K562 (cell line): Measurements from ENCODE around the gene RNF144A. TPM values are rescaled to one million over a fixed set of nuclear protein-coding genes. Genes with fewer than 3 reads are reported as not detected.
A peak's percentile ranks its signal among the peaks of the same experiment; 100 is the strongest.

ENCODE experiments used
- ATAC-seq: fragments of 200-7000 bp; cut with Tn5 transposase; 3 replicates; pipeline ENCODE4 v1.9.1; 2020; ENCODE audit warnings: moderate library complexity
- BruUV-seq: library from RNA; stranded (reverse); fragments of 400-500 nt; replicated peaks from 2 replicates; lab custom pipeline; 2021; lab: Mats Ljungman, UMichigan
- CTCF ChIA-PET: fragments of 300-600 bp; formaldehyde crosslinking; extraction: SDS; loops from one replicate; lab custom pipeline; 2021; ENCODE audit warnings: low intra/inter-chr PET ratio; lab: Yijun Ruan, JAX
- POLR2A ChIA-PET: fragments of 300-600, 350-650 bp; sonication (Branson Sonifier 250); formaldehyde crosslinking; extraction: SDS; loops from one replicate; lab custom pipeline; 2021; ENCODE audit warnings: antibody characterized with exemption, inconsistent platforms; lab: Yijun Ruan, JAX
- DNase-seq, 4 experiments: peaks; one replicate each; pipeline versions ENCODE4 v3.0.0 to v3.0.0-alpha.2; 2011 to 2018; ENCODE audit warnings: low spot score in 3 of 4, mixed read lengths in 3 of 4; ENCODE audit errors: extremely low read depth in 1 of 4
- FAIRE-seq: peaks from 2 replicates; lab custom pipeline; 2011; peaks lifted over from hg19 to GRCh38; lab: Jason Lieb, UNC
- H2AFZ ChIP-seq: 2 replicates; pipeline ENCODE4 v1.6.0; 2011; ENCODE audit warnings: low read depth, low read length, control low read depth, inconsistent platforms
- H3K27ac ChIP-seq: fragments of 200-600 bp; 3 replicates; pipeline ENCODE4 v1.8.0; 2011; ENCODE audit warnings: low read depth, mild to moderate bottlenecking, control low read depth, inconsistent platforms, low read length, moderate library complexity, mixed read lengths; ENCODE audit errors: extremely low read depth
- H3K27me3 ChIP-seq, 2 experiments: fragments of 300-600 bp in 1 of 2; 2 replicates in 1 of 2; 3 replicates in 1 of 2; pipeline versions ENCODE4 v1.6.0 to v1.8.0; 2011; ENCODE audit warnings: inconsistent platforms in 2 of 2, low read length in 2 of 2, mild to moderate bottlenecking in 1 of 2, mixed read lengths in 1 of 2, moderate library complexity in 1 of 2; ENCODE audit not compliant: control insufficient read depth in 2 of 2, insufficient read depth in 2 of 2
- H3K36me3 ChIP-seq: fragments of 300-600 bp; 3 replicates; pipeline ENCODE4 v1.8.0; 2011; ENCODE audit warnings: mild to moderate bottlenecking, low read length, inconsistent platforms; ENCODE audit not compliant: control insufficient read depth, insufficient read depth
- H3K4me1 ChIP-seq, 2 experiments: fragments of 200-600 bp in 1 of 2; replicated peaks in 1 of 2; 2 replicates in 1 of 2; 3 replicates in 1 of 2; pipeline versions ENCODE4 v1.5.1 to v1.8.0; 2011; ENCODE audit warnings: inconsistent platforms in 2 of 2, low read length in 2 of 2, mild to moderate bottlenecking in 1 of 2, mixed read lengths in 1 of 2, moderate library complexity in 1 of 2; ENCODE audit not compliant: control insufficient read depth in 2 of 2, insufficient read depth in 2 of 2
- H3K4me2 ChIP-seq: 2 replicates; pipeline ENCODE4 v1.6.1; 2011; ENCODE audit warnings: low read length, control low read depth, inconsistent platforms, mixed read lengths; ENCODE audit not compliant: insufficient read depth
- H3K4me3 ChIP-seq: fragments of 200-600 bp; sonication (generic), shearing (Covaris generic); 2 replicates; pipeline ENCODE4 v1.5.1; 2016; ENCODE audit warnings: control low read depth, inconsistent platforms
- H3K79me2 ChIP-seq: fragments of 200-600 bp; 3 replicates; pipeline ENCODE4 v1.8.0; 2011; ENCODE audit warnings: low read length, inconsistent platforms; ENCODE audit not compliant: control insufficient read depth, insufficient read depth
- H3K9ac ChIP-seq, 2 experiments: 2 replicates each; pipeline versions ENCODE4 v1.6.0 to v1.6.1; 2011; ENCODE audit warnings: low read depth in 2 of 2, low read length in 2 of 2, control low read depth in 1 of 2, inconsistent platforms in 1 of 2, mild to moderate bottlenecking in 1 of 2, mixed read lengths in 1 of 2; ENCODE audit not compliant: insufficient read depth in 1 of 2
- H3K9me1 ChIP-seq: one replicate; pipeline ENCODE4 v1.6.0; 2011; ENCODE audit warnings: inconsistent platforms, mild to moderate bottlenecking, low read length, moderate library complexity; ENCODE audit not compliant: control insufficient read depth, insufficient read depth
- H3K9me3 ChIP-seq: replicated peaks from 2 replicates; pipeline ENCODE4 v1.5.1; 2011; ENCODE audit warnings: low read depth, low read length, inconsistent platforms; ENCODE audit not compliant: control insufficient read depth, insufficient read depth
- H4K20me1 ChIP-seq: replicated peaks from 2 replicates; pipeline ENCODE4 v1.6.1; 2011; ENCODE audit warnings: low read length, inconsistent platforms, mixed read lengths; ENCODE audit not compliant: control insufficient read depth, insufficient read depth
- BHLHE40 ChIP-seq: IDR thresholded peaks from 2 replicates; pipeline ENCODE4 v1.6.1; 2011; ENCODE audit warnings: low read length, improper control_type of control experiment
- ESRRA ChIP-seq: fragments of 450-650 bp; IDR thresholded peaks from 2 replicates; pipeline ENCODE4 v1.6.1; 2014; ENCODE audit warnings: low read depth, mild to moderate bottlenecking, moderate library complexity, borderline replicate concordance
- FOXM1 ChIP-seq, 2 experiments: fragments of 450-650 bp in 1 of 2; sonication (generic) in 1 of 2; formaldehyde crosslinking in 1 of 2; IDR thresholded peaks; 2 replicates each; pipeline versions ENCODE4 v1.6.1 to v1.9.0; 2017 to 2022; ENCODE audit warnings: low read depth in 2 of 2, mild to moderate bottlenecking in 2 of 2, missing genetic modification reagents in 1 of 2, moderate library complexity in 1 of 2
- KLF16 ChIP-seq: IDR thresholded peaks from 2 replicates; pipeline ENCODE4 v1.6.1; 2016; ENCODE audit warnings: antibody characterized with exemption
- L3MBTL2 ChIP-seq: fragments of 450-650 bp; IDR thresholded peaks from 2 replicates; pipeline ENCODE4 v1.6.1; 2016; ENCODE audit warnings: mild to moderate bottlenecking, moderate library complexity
- MYBL2 ChIP-seq, 2 experiments: fragments of 450-650 bp in 1 of 2; sonication (generic) in 1 of 2; formaldehyde crosslinking in 1 of 2; IDR thresholded peaks; 2 replicates each; pipeline versions ENCODE4 v1.6.1 to v1.8.1; 2017 to 2022; ENCODE audit warnings: borderline replicate concordance in 1 of 2, inconsistent platforms in 1 of 2, low read depth in 1 of 2, mild to moderate bottlenecking in 1 of 2, missing genetic modification reagents in 1 of 2, moderate library complexity in 1 of 2
- PTTG1 ChIP-seq: fragments of 450-650 bp; IDR thresholded peaks from 2 replicates; pipeline ENCODE4 v1.6.1; 2016; ENCODE audit warnings: low read depth, mild to moderate bottlenecking, missing genetic modification characterization, missing compliant biosample characterization
- RAD21 ChIP-seq, 2 experiments: fragments of 250-450 bp in 1 of 2; fragments of 450-650 bp in 1 of 2; sonication (Bioruptor Pico) in 1 of 2; formaldehyde crosslinking in 1 of 2; IDR thresholded peaks in 1 of 2; conservative IDR thresholded peaks in 1 of 2; 2 replicates each; pipeline versions ENCODE4 v1.4.0 to v1.8.0; 2020 to 2022; ENCODE audit warnings: mild to moderate bottlenecking in 2 of 2, moderate library complexity in 1 of 2
- RCOR1 ChIP-seq, 2 experiments: IDR thresholded peaks; 2 replicates each; pipeline ENCODE4 v1.6.1; 2012; ENCODE audit warnings: low read depth in 2 of 2, low read length in 2 of 2, borderline replicate concordance in 1 of 2, improper control_type of control experiment in 1 of 2
- SETDB1 ChIP-seq: IDR thresholded peaks from one replicate; pipeline ENCODE4 v1.6.1; 2012; ENCODE audit warnings: low read length, control low read depth, inconsistent platforms
- TFAM ChIP-seq: fragments of 250-450 bp; sonication (Bioruptor Pico); conservative IDR thresholded peaks from 2 replicates; pipeline ENCODE4 v1.5.0; 2021; ENCODE audit warnings: mild to moderate bottlenecking, moderate library complexity
- ZEB2 ChIP-seq: fragments of 450-650 bp; IDR thresholded peaks from 2 replicates; pipeline ENCODE4 v1.6.1; 2016
- WGBS: fragments of 100-300 bp; shearing (Covaris generic); methylation state at CpG from one replicate; pipeline ENCODE4 v1.1.6; 2016; ENCODE audit warnings: low coverage, mixed read lengths; ENCODE audit not compliant: insufficient coverage; ENCODE audit errors: missing lambda C conversion rate; 5-methylcytosine and 5-hydroxymethylcytosine counted together
- in situ Hi-C: fragments of 300-500 bp; cut with MboI; formaldehyde crosslinking; loops from 4 replicates; pipeline ENCODE4 v1.15.0; 2018; ENCODE audit warnings: inconsistent platforms, mixed read lengths
- intact Hi-C: fragments of 100-400 bp; cut with micrococcal nuclease; formaldehyde crosslinking; loops from 2 replicates; pipeline ENCODE4 v1.14.2; 2022
- polyA plus RNA-seq, 8 experiments: library from polyadenylated mRNA; depleted of rRNA in 4 of 8; stranded (reverse) in 5 of 8; unstranded in 3 of 8; fragments of >200 nt; fragmentation: Nextera tagmentation in 2 of 8; fragmentation: Illumina TruSeq in 1 of 8; extraction: Ambion mirVana in 2 of 8; extraction: Trizol in 1 of 8; gene quantifications; 2 replicates each; pipeline versions ENCODE4 v1.2.1 to v1.2.3, GENCODE V29; 2011 to 2014; ENCODE audit warnings: inconsistent platforms in 1 of 8, missing spikeins in 1 of 8
- total RNA-seq, 7 experiments: library from RNA; depleted of rRNA in 6 of 7; stranded (reverse); fragments of >200 nt in 6 of 7; fragmentation: Illumina TruSeq in 2 of 7; extraction: Trizol in 2 of 7; gene quantifications; 2 replicates each; pipeline versions ENCODE4 v1.2.1 to v1.2.3, GENCODE V29; 2011 to 2021; ENCODE audit warnings: low replicate concordance in 1 of 7
- TF ChIP-seq, protein P1 (sequence below): sonication (generic); formaldehyde crosslinking; IDR thresholded peaks from 2 replicates; pipeline ENCODE4 v1.5.0; 2020; ENCODE audit warnings: missing genetic modification reagents

The RNF144A gene
- total and polyA plus RNA-seq, 9 of the 15 experiments (the other 6 are each of a cell fraction or from before 2014, with no cell fraction given): 0.96 to 11.3 (median 6.2) TPM

DNA sequence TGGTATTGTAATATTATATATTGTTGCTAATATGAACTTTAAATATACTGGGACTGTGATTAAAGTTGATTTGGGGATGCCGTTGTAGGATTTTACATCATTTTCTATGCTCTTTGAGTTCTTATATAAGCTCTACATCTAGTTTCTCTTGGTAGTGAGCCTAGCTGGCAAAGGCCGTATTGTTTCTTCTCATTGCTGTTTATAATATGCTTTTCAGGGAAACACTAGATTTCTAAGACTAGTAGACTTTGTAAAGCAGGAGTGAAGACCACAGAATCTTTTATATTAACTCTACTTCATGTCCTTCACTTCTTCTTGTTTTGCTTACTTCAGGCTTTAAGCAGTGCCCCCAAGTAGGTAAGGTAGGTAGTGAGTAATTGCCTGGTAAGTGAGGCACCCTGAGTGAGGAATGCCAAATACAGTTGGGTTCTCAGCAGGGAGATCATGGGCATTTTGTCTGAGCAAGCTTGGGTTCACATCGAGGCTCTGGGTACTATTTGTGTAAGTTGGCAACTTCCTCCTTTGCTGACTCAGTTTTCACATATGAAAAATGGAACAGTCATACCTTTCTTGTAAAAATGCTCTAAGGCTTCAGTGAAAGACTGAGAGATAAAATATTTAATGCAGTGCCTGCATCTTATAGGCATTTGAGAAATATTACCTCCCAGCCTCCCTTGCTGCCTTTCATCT, 96.4 kb downstream of the RNF144A start:
- CTCF ChIA-PET: interaction anchor here (1.1 kb wide), 1 partner anchor 95 kb away, joined by 3 read pairs; no protein-coding TSS in a partner anchor
- Histone ChIP-seq H3K79me2 (no peaks in the 10 kb centered on the region), H3K27me3 (no peaks in the 10 kb centered on the region), H3K4me2 (no peak overlapping the region), H3K9me1 (no peaks in the 10 kb centered on the region), H3K4me1 (peaks cover 5 to 7% of the 10 kb centered on the region in 2 experiments), H2AFZ (no peak overlapping the region), H3K9me3 (no peaks in the 10 kb centered on the region), H3K4me3 (no peak overlapping the region), H3K9ac (no peak overlapping the region), H3K27ac (no peak overlapping the region), H3K36me3 (no peaks in the 10 kb centered on the region), H4K20me1 (no peaks in the 10 kb centered on the region)
- TF ChIP-seq, protein P1, sequence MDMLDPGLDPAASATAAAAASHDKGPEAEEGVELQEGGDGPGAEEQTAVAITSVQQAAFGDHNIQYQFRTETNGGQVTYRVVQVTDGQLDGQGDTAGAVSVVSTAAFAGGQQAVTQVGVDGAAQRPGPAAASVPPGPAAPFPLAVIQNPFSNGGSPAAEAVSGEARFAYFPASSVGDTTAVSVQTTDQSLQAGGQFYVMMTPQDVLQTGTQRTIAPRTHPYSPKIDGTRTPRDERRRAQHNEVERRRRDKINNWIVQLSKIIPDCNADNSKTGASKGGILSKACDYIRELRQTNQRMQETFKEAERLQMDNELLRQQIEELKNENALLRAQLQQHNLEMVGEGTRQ (CRISPR knock-in tag): no peak
- in situ Hi-C loops: loop anchor here (25.0 kb wide), 1 partner anchor 176 kb away; no protein-coding TSS in a partner anchor
- no peak for ATAC-seq
- DNase-seq: no peak
- no TSS peak for BruUV-seq
- POLR2A ChIA-PET: no interaction called here
- FAIRE-seq: no peak
- intact Hi-C loops: no loop called here
- WGBS: 42% methylated on average over 3 of the region's 3 CpGs

DNA sequence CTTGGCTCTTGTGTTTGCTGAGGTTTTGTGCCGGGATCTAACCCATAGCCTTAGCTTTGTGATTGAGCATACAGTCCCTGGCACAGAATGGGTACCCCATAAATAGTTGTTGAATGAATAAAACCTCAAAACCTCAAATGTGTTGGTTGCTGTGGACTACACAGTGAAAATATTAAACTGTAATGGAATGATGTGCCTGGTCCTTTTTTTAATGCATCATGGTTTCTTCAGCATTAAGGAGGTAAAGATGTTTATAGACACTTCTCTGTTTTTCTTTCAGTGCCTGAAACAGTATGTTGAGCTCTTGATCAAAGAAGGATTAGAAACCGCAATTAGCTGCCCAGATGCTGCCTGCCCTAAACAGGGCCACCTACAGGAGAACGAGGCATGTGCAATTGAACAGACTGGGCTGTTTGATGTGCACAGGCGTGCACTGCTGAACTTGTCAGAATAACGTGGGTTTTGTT, 97.0 kb downstream of the RNF144A start:
- FAIRE-seq (peak; percentile 86), ATAC-seq (peak; percentile 95)
- no peak for TF ChIP-seq SETDB1
- no peak for TF ChIP-seq MYBL2 (IDR thresholded peaks at IDR 0.05; ENCODE audit: low read depth)
- TF ChIP-seq MYBL2 (CRISPR knock-in tag; IDR thresholded peaks at IDR 0.05; ENCODE audit: borderline replicate concordance): no peak
- TF ChIP-seq ZEB2: no peak
- 0 out of 2 replicates have a peak, but pooled peaks have one; percentile 14 for TF ChIP-seq BHLHE40
- no peak for TF ChIP-seq TFAM (CRISPR knock-in tag)
- no peak for TF ChIP-seq FOXM1 (IDR thresholded peaks at IDR 0.05; ENCODE audit: low read depth)
- no peak for TF ChIP-seq FOXM1 (CRISPR knock-in tag; IDR thresholded peaks at IDR 0.05; ENCODE audit: low read depth)
- TF ChIP-seq PTTG1: no peak
- no peak for TF ChIP-seq L3MBTL2
- peak; percentile 47 to 54 for TF ChIP-seq RAD21 (CRISPR knock-in tag; conservative IDR thresholded peaks at IDR 0.05 in 1 of 2, IDR thresholded peaks at IDR 0.05 in 1 of 2)
- TF ChIP-seq ESRRA: peak; percentile 66; the same call in 1 of the 2 replicates
- TF ChIP-seq KLF16: peak; percentile 32; the same call in 1 of the 2 replicates
- TF ChIP-seq RCOR1 (IDR thresholded peaks at IDR 0.05; ENCODE audit: borderline replicate concordance in 1 of 2, low read depth in 2 of 2, low read length in 2 of 2): 0 out of 4 replicates have a peak, but pooled peaks of 1 of the 2 experiments have one; percentile 32

More for the DNA sequence above, 97.0 kb downstream of the RNF144A start:
- intact Hi-C loops (no loop called here), in situ Hi-C loops (loop anchor here (25.0 kb wide), 1 partner anchor 177 kb away; no protein-coding TSS in a partner anchor)
- Histone ChIP-seq H3K27me3 (no peaks in the 10 kb centered on the region), H3K4me2 (no peak overlapping the region), H3K79me2 (no peaks in the 10 kb centered on the region), H3K4me1 (peaks cover 2 to 5% of the 10 kb centered on the region in 2 experiments; a peak in 2 of 5 replicates), H3K9me3 (no peaks in the 10 kb centered on the region), H3K4me3 (no peak overlapping the region), H3K27ac (no peak overlapping the region), H4K20me1 (no peaks in the 10 kb centered on the region), H3K36me3 (no peaks in the 10 kb centered on the region), H3K9me1 (no peaks in the 10 kb centered on the region), H2AFZ (no peak overlapping the region; the same call in 1 of the 2 replicates), H3K9ac (no peak overlapping the region)
- ChIA-PET POLR2A (interaction anchor here (0.7 to 1.1 kb wide), 2 partner anchors 9 to 93 kb away, joined by 3 read pairs; no protein-coding TSS in a partner anchor), CTCF (interaction anchor here (1.1 kb wide), 1 partner anchor 96 kb away, joined by 3 read pairs; no protein-coding TSS in a partner anchor)
- WGBS: 17% methylated on average over 5 of the region's 5 CpGs
- DNase-seq: peak; percentile 28 to 61 (median 32)
- no TSS peak for BruUV-seq
